ENCODE measurements around the gene SULT1C3.

- no peak for TF ChIP-seq POLR2A (IDR thresholded peaks at IDR 0.05)
- TF ChIP-seq CTCF (IDR thresholded peaks at IDR 0.05) = no peak
These were observed 66.1 kb downstream of the SULT1C3 start for GRCh38 chr2:108305901-108306300.

All from testis (tissue), 2 donors.